HepG2 (cell line): ENCODE measurements around the gene DUS2. TPM values are rescaled to one million over a fixed set of nuclear protein-coding genes. Genes with fewer than 3 reads are reported as not detected.
A peak's percentile ranks its signal among the peaks of the same experiment; 100 is the strongest.

Experiments
- CHCHD3 ChIP-seq: sonication (generic); formaldehyde crosslinking; IDR thresholded peaks from 2 replicates; pipeline ENCODE4 v1.8.0; 2022; ENCODE audit warnings: mild to moderate bottlenecking, missing genetic modification reagents, moderate library complexity
- LCORL ChIP-seq, 2 experiments: fragments of 450-650 bp in 1 of 2; sonication (generic) in 1 of 2; formaldehyde crosslinking in 1 of 2; IDR thresholded peaks; 2 replicates each; pipeline versions ENCODE4 v1.5.0 to v1.6.1; 2017 to 2020; ENCODE audit warnings: antibody characterized with exemption in 1 of 2, missing genetic modification reagents in 1 of 2
- RFXAP ChIP-seq: sonication (generic); formaldehyde crosslinking; IDR thresholded peaks from 2 replicates; pipeline ENCODE4 v1.4.0; 2020; ENCODE audit warnings: missing genetic modification reagents, borderline replicate concordance
- STAT6 ChIP-seq: sonication (generic); formaldehyde crosslinking; IDR thresholded peaks from 2 replicates; pipeline ENCODE4 v1.4.0; 2020; ENCODE audit warnings: missing genetic modification reagents, mild to moderate bottlenecking, borderline replicate concordance
- ZBTB7B ChIP-seq: sonication (generic); formaldehyde crosslinking; IDR thresholded peaks from 2 replicates; pipeline ENCODE4 v1.4.0; 2020; ENCODE audit warnings: missing genetic modification reagents
- ZC3H13 ChIP-seq: sonication (generic); formaldehyde crosslinking; IDR thresholded peaks from 2 replicates; pipeline ENCODE4 v1.8.1; 2023; ENCODE audit warnings: mild to moderate bottlenecking, missing genetic modification reagents, moderate library complexity
- ZNF224 ChIP-seq: sonication (generic); formaldehyde crosslinking; IDR thresholded peaks from 2 replicates; pipeline ENCODE4 v1.5.0; 2020; ENCODE audit warnings: mild to moderate bottlenecking, missing genetic modification reagents
- ZNF619 ChIP-seq: sonication (generic); formaldehyde crosslinking; IDR thresholded peaks from 2 replicates; pipeline ENCODE4 v1.4.0; 2020; ENCODE audit warnings: mild to moderate bottlenecking, missing genetic modification reagents
- ZNF710 ChIP-seq: sonication (generic); formaldehyde crosslinking; IDR thresholded peaks from 2 replicates; pipeline ENCODE4 v1.5.0; 2020; ENCODE audit warnings: mild to moderate bottlenecking, missing genetic modification reagents, borderline replicate concordance
- polyA plus RNA-seq, 8 experiments: library from polyadenylated mRNA; depleted of rRNA in 3 of 8; stranded (reverse) in 7 of 8; unstranded in 1 of 8; fragments of >200 nt; fragmentation: Illumina TruSeq in 4 of 8; extraction: Trizol in 4 of 8; gene quantifications; 2 replicates each; pipeline versions ENCODE4 v1.2.1 to v1.2.3, GENCODE V29; 2011 to 2016; ENCODE audit warnings: low read depth in 4 of 8, missing spikeins in 1 of 8, mixed read lengths in 1 of 8; ENCODE audit not compliant: insufficient read depth in 1 of 8
- total RNA-seq, 5 experiments: library from RNA; depleted of rRNA; stranded (reverse); fragments of >200 nt; fragmentation: Illumina TruSeq; extraction: Trizol; gene quantifications; 2 replicates each; pipeline ENCODE4 v1.2.3, GENCODE V29; 2016; ENCODE audit warnings: low read depth in 1 of 5
- TF ChIP-seq, protein P1 (sequence below): sonication (generic); formaldehyde crosslinking; IDR thresholded peaks from one replicate; pipeline ENCODE4 v1.5.1; 2020; ENCODE audit warnings: mild to moderate bottlenecking, missing genetic modification reagents; ENCODE audit errors: not compliant biosample characterization
- TF ChIP-seq, protein P2 (sequence below): sonication (generic); formaldehyde crosslinking; IDR thresholded peaks from 2 replicates; pipeline ENCODE4 v1.4.0; 2020; ENCODE audit warnings: mild to moderate bottlenecking, missing genetic modification reagents

DUS2 gene
- total and polyA plus RNA-seq, 2 of the 13 experiments (the other 11 are each of a cell fraction or from before 2014, with no cell fraction given): 17.8 to 25.1 TPM

DNA sequence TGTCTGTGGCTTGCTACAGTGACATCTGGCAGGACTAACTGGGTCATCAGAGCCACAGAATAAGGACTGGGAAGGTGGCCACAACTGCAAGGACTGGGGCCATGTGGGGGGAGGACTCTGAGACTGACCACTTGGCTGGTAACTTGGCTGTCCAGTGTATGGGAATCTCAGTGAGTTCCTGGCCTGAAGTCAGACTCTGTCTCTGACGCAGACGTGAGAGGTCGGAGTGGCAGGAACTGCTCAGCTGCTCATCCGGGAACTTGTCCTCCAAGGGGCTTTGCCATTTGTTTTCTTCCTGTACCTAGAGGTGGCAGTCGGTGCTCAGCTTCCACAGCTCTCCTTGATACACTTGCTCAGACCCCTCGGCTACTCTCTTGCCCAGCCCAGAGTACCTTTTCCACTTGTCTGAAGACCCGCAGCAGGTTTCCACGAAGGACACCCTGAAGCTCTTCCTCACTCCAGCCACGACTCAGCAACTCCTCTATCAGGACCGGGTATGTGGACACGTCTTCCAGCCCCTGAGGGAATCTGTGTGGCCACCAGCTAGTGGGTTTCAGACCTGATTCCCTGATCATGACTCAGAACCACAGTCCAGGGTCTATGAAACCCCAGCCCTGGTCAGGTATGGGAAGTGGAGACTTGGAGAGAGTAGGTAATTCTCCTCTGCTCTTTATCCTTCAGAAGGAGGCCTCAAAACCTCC, 35.5 kb upstream of the DUS2 start (continued):
- TF ChIP-seq, protein P1, sequence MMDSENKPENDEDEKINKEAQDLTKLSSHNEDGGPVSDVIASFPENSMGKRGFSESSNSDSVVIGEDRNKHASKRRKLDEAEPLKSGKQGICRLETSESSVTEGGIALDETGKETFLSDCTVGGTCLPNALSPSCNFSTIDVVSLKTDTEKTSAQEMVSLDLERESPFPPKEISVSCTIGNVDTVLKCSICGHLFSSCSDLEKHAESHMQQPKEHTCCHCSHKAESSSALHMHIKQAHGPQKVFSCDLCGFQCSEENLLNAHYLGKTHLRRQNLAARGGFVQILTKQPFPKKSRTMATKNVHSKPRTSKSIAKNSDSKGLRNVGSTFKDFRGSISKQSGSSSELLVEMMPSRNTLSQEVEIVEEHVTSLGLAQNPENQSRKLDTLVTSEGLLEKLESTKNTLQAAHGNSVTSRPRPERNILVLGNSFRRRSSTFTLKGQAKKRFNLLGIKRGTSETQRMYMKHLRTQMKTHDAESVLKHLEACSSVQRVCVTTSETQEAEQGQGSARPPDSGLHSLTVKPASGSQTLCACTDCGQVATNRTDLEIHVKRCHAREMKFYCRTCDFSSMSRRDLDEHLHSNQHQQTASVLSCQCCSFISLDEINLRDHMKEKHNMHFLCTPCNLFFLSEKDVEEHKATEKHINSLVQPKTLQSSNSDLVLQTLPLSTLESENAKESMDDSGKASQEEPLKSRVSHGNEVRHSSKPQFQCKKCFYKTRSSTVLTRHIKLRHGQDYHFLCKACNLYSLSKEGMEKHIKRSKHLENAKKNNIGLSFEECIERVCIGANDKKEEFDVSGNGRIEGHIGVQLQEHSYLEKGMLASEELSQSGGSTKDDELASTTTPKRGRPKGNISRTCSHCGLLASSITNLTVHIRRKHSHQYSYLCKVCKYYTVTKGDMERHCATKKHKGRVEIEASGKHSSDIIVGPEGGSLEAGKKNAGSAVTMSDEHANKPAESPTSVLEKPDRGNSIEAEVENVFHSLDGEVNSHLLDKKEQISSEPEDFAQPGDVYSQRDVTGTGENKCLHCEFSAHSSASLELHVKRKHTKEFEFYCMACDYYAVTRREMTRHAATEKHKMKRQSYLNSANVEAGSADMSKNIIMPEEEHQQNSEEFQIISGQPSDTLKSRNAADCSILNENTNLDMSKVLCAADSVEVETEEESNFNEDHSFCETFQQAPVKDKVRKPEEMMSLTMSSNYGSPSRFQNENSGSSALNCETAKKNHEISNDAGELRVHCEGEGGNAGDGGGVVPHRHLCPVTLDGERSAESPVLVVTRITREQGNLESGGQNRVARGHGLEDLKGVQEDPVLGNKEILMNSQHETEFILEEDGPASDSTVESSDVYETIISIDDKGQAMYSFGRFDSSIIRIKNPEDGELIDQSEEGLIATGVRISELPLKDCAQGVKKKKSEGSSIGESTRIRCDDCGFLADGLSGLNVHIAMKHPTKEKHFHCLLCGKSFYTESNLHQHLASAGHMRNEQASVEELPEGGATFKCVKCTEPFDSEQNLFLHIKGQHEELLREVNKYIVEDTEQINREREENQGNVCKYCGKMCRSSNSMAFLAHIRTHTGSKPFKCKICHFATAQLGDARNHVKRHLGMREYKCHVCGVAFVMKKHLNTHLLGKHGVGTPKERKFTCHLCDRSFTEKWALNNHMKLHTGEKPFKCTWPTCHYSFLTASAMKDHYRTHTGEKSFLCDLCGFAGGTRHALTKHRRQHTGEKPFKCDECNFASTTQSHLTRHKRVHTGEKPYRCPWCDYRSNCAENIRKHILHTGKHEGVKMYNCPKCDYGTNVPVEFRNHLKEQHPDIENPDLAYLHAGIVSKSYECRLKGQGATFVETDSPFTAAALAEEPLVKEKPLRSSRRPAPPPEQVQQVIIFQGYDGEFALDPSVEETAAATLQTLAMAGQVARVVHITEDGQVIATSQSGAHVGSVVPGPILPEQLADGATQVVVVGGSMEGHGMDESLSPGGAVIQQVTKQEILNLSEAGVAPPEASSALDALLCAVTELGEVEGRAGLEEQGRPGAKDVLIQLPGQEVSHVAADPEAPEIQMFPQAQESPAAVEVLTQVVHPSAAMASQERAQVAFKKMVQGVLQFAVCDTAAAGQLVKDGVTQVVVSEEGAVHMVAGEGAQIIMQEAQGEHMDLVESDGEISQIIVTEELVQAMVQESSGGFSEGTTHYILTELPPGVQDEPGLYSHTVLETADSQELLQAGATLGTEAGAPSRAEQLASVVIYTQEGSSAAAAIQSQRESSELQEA: no peak
- TF ChIP-seq ZC3H13 (no peak), ZNF224 (0 out of 2 replicates have a peak, but pooled peaks have one; percentile 62), STAT6 (CRISPR knock-in tag) (no peak), LCORL (IDR thresholded peaks at IDR 0.05) (no peak), LCORL (CRISPR knock-in tag; IDR thresholded peaks at IDR 0.05) (no peak), CHCHD3 (CRISPR knock-in tag) (no peak), ZBTB7B (no peak), ZNF619 (CRISPR knock-in tag) (no peak), ZNF710 (no peak), RFXAP (CRISPR knock-in tag) (no peak)
- TF ChIP-seq, protein P2, sequence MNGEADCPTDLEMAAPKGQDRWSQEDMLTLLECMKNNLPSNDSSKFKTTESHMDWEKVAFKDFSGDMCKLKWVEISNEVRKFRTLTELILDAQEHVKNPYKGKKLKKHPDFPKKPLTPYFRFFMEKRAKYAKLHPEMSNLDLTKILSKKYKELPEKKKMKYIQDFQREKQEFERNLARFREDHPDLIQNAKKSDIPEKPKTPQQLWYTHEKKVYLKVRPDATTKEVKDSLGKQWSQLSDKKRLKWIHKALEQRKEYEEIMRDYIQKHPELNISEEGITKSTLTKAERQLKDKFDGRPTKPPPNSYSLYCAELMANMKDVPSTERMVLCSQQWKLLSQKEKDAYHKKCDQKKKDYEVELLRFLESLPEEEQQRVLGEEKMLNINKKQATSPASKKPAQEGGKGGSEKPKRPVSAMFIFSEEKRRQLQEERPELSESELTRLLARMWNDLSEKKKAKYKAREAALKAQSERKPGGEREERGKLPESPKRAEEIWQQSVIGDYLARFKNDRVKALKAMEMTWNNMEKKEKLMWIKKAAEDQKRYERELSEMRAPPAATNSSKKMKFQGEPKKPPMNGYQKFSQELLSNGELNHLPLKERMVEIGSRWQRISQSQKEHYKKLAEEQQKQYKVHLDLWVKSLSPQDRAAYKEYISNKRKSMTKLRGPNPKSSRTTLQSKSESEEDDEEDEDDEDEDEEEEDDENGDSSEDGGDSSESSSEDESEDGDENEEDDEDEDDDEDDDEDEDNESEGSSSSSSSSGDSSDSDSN: no peak; the same call in 1 of the 2 replicates
